ENCODE measurements around the gene GFER. TPM values are rescaled to one million over a fixed set of nuclear protein-coding genes. Genes with fewer than 3 reads are reported as not detected.
A peak's percentile ranks its signal among the peaks of the same experiment; 100 is the strongest.

GFER gene
- total RNA-seq, 2 donors from 2014 or later = 16.2 to 22.1 TPM

DNA sequence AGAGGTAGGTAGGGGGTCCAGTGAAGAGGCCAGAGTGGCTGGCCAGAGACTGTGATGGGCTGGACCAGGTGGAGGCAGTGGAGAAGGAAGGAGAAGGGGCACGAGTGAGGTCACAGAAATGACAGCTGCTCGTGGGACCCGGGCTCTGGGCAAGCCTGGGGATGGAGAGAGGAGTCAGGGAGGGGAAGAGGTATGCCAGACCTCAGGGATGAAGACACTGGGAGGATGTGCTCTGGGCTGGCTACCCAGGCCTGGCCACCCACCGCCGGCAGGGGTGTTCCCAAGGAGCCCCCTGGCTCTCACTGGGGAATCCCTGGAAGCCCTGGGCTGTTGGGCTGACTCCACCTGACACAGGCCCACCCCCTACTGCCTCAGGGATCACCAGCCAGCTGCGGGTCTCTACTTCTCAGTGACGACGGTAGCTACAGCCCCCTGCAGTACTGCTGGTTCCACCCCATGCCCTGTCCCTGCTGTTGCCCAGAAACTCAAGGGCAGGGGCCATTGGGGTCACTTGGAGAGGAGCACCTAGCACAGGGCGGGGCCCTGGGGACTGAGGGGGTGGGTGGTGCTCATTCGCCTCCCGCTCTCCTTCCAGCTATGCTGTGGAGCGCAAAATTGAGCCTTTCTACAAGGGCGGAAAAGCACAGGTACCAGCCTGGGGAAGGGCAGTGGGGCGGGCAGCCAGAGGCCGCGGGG lies 10.4 kb upstream of the GFER start:
- Mint-ChIP-seq H3K27me3 (no peaks in the 10 kb centered on the region), H3K4me3 (no peak overlapping the region), H3K36me3 (ENCODE audit: low read depth) (peaks cover 8% of the 10 kb centered on the region), H3K27ac (no peak overlapping the region), H3K4me1 (peaks cover 24% of the 10 kb centered on the region)
- DNase-seq (no peak), ATAC-seq (no peak)
- no peaks in the 10 kb centered on the region for H3K9me3 ChIP-seq (ENCODE audit: control insufficient read depth, low read length, poor library complexity, severe bottlenecking)

DNA sequence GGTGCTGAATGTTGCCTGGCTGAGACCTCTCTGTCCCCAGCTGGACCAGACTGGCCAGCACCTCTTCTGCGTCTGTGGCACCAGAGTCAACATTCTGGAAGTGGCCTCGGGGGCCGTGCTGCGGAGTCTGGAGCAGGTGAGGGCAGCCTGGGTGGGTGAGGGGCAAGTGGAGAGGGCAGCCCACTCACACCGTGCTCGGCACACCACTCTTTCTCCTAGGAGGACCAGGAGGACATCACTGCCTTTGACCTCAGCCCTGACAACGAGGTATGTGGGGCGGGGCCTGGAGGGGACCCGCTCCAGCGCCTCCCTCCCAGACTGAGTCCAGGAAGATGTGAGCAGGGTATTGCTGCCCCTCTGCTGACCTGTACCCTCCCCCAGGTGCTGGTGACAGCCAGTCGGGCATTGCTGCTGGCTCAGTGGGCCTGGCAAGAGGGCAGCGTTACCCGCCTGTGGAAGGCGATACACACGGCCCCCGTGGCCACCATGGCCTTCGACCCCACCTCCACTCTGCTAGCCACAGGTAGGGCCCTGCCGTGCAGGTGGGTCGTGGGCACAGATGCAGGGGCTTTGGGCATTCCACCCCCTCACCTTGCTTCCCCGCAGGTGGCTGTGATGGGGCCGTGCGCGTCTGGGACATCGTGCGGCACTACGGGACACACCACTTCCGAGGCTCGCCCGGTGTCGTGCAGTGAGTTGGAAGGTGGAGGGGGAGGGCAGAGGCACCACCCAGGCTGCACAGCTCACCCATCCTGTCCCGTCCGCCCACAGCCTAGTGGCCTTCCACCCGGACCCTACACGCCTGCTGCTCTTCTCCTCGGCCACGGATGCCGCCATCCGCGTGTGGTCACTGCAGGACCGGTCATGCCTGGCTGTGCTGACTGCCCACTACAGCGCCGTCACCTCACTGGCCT lies 9.6 kb upstream of the GFER start:
- H3K4me1 Mint-ChIP-seq = peaks cover 24% of the 10 kb centered on the region
- ATAC-seq (no peak), DNase-seq (no peak)
- H3K27me3 Mint-ChIP-seq = no peaks in the 10 kb centered on the region
- H3K36me3 Mint-ChIP-seq (ENCODE audit: low read depth) = peaks cover 8% of the 10 kb centered on the region
- no peak overlapping the region for H3K4me3 Mint-ChIP-seq
- H3K9me3 ChIP-seq (ENCODE audit: control insufficient read depth, low read length, poor library complexity, severe bottlenecking) = no peaks in the 10 kb centered on the region
- H3K27ac Mint-ChIP-seq = no peak overlapping the region

DNA sequence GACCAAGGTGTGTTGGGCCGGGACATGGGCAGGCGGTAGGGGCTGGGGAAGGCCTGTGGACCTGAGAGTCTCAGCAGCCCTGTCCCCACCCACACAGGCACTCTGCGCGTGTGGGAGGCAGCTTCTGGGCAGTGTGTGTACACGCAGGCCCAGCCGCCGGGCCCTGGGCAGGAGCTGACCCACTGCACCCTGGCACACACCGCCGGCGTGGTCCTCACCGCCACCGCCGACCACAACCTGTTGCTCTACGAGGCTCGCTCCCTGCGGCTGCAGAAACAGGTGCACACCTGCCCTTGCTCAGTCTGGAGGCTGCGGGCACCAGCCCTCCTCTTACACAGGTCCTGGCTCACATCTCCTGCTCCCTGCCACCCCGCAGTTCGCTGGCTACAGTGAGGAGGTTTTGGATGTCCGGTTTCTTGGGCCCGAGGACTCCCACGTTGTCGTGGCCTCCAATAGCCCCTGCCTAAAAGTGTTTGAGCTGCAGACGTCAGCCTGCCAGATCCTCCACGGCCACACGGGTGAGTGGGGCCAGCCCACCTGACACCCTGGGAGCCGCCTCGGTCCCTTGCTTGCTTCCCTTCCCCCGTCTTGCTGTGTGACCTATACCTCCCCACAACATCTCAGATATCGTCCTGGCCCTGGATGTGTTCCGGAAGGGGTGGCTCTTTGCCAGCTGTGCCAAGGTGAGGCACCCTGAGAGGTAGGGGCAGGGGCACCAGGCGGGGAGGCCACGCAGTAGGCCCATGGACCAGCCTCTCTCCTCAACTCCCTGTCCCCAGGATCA lies 8.4 kb upstream of the GFER start:
- no peak overlapping the region for H3K4me3 Mint-ChIP-seq
- peaks cover 8% of the 10 kb centered on the region for H3K36me3 Mint-ChIP-seq (ENCODE audit: low read depth)

DNA sequence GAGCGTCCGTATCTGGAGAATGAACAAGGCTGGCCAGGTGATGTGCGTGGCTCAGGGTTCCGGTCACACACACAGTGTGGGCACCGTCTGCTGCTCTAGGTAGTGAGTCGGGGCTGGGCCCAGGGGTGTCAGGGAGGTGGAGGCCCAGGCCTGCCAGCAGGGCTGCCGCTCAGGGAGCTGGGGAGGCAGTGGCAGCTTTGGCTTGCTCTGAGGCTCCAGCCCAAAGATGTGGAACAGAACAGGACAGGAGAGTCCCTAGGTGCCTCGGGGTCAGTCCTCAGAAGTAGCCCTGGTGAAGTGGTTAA lies 7.8 kb upstream of the GFER start:
- ATAC-seq (no peak), DNase-seq (no peak)
- H3K36me3 Mint-ChIP-seq (ENCODE audit: low read depth) = peaks cover 8% of the 10 kb centered on the region
- H3K4me1 Mint-ChIP-seq = peaks cover 18% of the 10 kb centered on the region
- peaks cover 8% of the 10 kb centered on the region for H3K27me3 Mint-ChIP-seq
- H3K9me3 ChIP-seq (ENCODE audit: control insufficient read depth, low read length, poor library complexity, severe bottlenecking) = no peaks in the 10 kb centered on the region
- no peak overlapping the region for H3K27ac Mint-ChIP-seq
- H3K4me3 Mint-ChIP-seq = no peak overlapping the region

More for the DNA sequence above, 8.4 kb upstream of the GFER start:
- peaks cover 21% of the 10 kb centered on the region for H3K4me1 Mint-ChIP-seq
- DNase-seq (no peak), ATAC-seq (no peak)
- H3K27ac Mint-ChIP-seq = no peak overlapping the region
- no peaks in the 10 kb centered on the region for H3K9me3 ChIP-seq (ENCODE audit: control insufficient read depth, low read length, poor library complexity, severe bottlenecking)
- peaks cover 2% of the 10 kb centered on the region for H3K27me3 Mint-ChIP-seq

DNA sequence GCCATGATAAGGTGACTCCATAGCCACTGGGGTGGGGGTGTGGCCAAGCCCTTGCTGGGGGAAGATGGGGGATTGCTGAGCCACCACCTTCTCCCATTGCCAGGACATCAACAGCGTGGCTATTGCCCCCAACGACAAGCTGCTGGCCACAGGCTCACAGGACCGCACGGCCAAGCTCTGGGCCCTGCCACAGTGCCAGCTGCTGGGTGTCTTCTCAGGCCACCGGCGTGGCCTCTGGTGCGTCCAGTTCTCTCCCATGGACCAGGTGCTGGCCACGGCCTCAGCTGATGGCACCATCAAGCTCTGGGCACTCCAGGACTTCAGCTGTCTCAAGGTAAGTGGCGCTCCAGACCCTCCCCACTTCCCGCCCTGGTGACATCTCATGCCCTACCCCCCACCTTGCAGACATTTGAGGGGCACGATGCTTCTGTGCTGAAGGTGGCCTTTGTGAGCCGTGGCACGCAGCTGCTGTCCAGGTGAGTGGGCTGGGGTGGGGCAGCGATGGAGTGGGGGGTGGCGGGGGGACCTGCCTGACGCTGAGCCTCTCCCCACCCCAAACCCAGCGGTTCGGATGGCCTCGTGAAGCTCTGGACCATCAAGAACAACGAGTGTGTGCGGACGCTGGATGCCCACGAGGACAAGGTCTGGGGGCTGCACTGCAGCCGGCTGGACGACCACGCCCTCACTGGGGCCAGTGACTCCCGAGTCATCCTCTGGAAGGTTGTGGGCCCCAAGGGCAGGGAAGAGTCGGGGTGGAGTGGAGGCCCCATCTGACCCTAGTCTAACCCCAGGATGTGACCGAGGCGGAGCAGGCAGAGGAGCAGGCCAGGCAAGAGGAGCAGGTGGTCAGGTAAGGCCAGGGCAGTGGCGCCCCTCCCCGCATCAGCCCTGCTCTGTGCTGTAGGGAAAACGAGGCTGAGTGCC lies 6.8 kb upstream of the GFER start:
- no peak for ATAC-seq
- Mint-ChIP-seq H3K27ac (no peak overlapping the region), H3K4me3 (no peak overlapping the region), H3K4me1 (peaks cover 9% of the 10 kb centered on the region), H3K36me3 (ENCODE audit: low read depth) (peaks cover 5% of the 10 kb centered on the region), H3K27me3 (peaks cover 14% of the 10 kb centered on the region)
- no peaks in the 10 kb centered on the region for H3K9me3 ChIP-seq (ENCODE audit: control insufficient read depth, low read length, poor library complexity, severe bottlenecking)
- DNase-seq = no peak

DNA sequence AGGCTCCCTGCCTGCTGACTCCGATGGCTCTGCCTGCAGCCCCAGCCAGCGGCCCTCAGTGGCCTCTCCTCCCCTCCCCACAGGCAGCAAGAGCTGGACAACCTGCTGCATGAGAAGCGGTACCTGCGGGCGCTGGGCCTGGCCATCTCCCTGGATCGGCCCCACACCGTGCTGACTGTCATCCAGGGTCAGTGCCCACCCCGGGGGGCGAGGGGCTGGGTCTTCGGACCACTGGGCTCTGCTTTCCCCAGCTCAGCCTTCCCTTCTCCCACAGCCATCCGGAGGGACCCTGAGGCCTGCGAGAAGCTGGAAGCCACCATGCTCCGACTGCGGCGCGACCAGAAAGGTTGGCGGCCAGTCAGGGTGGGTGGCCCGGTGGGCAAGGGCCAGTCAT lies 6.1 kb upstream of the GFER start:
- Mint-ChIP-seq H3K36me3 (ENCODE audit: low read depth) (peaks cover 5% of the 10 kb centered on the region), H3K4me1 (peaks cover 6% of the 10 kb centered on the region), H3K4me3 (no peak overlapping the region), H3K27ac (no peak overlapping the region), H3K27me3 (peaks cover 14% of the 10 kb centered on the region)
- DNase-seq (no peak), ATAC-seq (no peak)
- no peaks in the 10 kb centered on the region for H3K9me3 ChIP-seq (ENCODE audit: control insufficient read depth, low read length, poor library complexity, severe bottlenecking)

DNA sequence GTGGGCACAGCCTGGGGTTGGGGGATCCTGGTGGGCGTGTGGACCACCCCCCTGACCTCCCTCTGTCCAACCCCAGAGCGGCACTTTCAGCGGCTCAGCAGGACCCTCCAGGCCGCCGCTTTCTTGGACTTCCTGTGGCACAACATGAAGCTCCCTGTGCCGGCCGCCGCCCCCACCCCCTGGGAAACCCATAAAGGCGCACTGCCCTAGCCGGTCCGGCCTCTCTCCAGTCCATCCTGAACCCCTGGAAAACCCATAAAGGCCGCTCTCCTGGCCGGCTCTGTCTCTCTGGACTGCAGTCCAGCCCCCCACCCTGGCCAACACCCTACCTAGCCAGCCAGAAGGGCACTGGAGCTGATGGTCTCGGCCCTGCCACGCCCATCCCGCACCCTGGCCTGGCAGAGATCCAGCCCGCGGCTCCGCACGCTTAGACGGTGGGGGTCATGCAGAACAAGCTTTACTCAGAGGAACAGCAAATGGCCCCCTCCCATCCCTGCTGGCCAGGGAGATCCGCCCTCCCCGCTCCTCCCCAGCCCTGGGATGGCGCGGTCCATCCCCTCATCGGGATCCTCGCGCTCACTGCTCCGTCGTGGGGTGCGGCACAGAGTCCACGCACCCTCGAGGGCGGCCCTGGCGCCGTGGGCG lies 5.4 kb upstream of the GFER start:
- no peak overlapping the region for H3K4me3 Mint-ChIP-seq
- H3K27me3 Mint-ChIP-seq = peaks cover 18% of the 10 kb centered on the region

DNA sequence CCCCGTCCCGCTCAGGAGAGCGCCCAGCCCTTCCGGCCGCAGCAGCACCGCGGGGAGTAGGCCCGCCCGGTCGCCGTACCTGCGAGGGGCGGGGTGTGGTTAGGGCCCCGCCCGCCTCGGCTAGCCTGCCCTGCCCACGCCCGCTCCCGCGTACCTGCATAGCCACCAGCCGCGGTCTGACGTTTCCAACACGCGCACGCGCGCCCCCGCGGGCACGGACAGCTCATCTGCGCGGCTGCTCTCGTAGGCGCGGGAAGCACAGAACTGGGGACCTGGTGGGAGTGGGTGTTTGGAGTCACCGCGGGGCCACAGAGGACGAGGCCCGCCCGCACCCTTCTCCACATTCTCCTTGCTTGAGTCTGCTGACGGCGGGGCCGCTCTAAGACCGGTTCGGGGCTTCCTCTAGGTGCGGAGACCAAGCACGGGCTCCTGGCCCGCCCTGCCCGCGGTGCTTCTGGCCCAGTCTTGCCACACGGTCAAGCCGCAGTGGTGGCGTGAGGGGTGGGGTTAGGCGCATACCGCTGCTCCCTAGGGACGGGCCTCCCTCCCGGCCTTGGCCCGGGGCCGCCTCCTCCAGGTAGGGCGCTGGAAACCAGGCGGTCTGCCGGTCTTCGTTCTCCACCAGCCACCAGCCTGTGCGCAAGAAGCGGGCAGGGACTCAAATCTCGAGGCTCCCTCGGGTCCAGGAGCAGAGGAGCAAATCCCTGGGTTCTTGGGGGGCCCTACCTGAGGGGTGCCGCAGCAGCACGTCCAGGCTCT lies 4.5 kb upstream of the GFER start:
- no peak overlapping the region for H3K27ac Mint-ChIP-seq

More for the DNA sequence above, 5.4 kb upstream of the GFER start:
- Mint-ChIP-seq H3K36me3 (ENCODE audit: low read depth) (peaks cover 5% of the 10 kb centered on the region), H3K4me1 (peaks cover 4% of the 10 kb centered on the region), H3K27ac (no peak overlapping the region)
- DNase-seq (no peak), ATAC-seq (no peak)
- no peaks in the 10 kb centered on the region for H3K9me3 ChIP-seq (ENCODE audit: control insufficient read depth, low read length, poor library complexity, severe bottlenecking)

DNA sequence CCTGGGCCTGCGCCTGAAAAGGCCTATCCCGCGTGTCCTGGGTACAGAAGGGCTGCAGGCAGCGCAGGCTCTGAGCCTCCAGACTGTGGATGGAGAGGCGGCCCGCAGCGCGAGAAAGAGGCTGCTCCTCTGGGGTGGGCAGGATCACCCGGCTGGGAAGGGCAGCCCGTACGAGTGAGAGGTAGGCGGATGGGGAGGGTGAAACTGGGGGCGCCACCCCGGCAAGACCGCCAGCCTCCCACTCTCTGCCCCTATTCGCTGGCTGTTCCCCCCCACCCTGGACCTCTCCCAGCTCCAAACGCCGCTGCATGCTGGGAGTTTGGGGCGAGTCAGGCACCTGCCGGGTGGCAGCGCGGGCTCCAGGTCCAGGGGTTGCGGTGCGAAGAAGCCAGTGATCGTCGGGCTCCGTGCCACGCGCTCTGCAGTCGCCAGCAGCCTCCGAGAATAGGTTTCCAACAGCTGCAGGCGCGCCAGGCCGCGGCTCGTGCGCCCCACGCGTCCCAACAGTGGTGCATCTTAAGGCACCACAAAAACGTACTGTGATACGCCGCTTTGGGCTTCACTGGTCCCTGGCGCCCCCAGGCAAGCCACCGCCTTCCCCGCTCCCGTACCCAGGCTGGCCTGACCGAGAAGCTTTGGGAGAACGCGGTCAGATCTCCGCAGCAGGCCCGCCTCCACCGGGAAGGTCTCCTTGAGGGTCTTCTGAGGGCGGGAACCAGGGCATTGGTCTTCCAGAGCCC lies 3.8 kb upstream of the GFER start:
- DNase-seq (no peak), ATAC-seq (no peak)
- no peak overlapping the region for H3K27ac Mint-ChIP-seq
- peaks cover 18% of the 10 kb centered on the region for H3K27me3 Mint-ChIP-seq
- no peak overlapping the region for H3K4me3 Mint-ChIP-seq
- H3K4me1 Mint-ChIP-seq = peaks cover 7% of the 10 kb centered on the region
- H3K36me3 Mint-ChIP-seq (ENCODE audit: low read depth) = peaks cover 5% of the 10 kb centered on the region
- H3K9me3 ChIP-seq (ENCODE audit: control insufficient read depth, low read length, poor library complexity, severe bottlenecking) = no peaks in the 10 kb centered on the region

More for the DNA sequence above, 4.5 kb upstream of the GFER start:
- H3K9me3 ChIP-seq (ENCODE audit: control insufficient read depth, low read length, poor library complexity, severe bottlenecking) = no peaks in the 10 kb centered on the region
- peaks cover 18% of the 10 kb centered on the region for H3K27me3 Mint-ChIP-seq
- DNase-seq = no peak
- H3K4me3 Mint-ChIP-seq = peak overlapping the region; percentile 57
- peak; percentile 41 for ATAC-seq
- peaks cover 4% of the 10 kb centered on the region for H3K4me1 Mint-ChIP-seq
- peaks cover 5% of the 10 kb centered on the region for H3K36me3 Mint-ChIP-seq (ENCODE audit: low read depth)

DNA sequence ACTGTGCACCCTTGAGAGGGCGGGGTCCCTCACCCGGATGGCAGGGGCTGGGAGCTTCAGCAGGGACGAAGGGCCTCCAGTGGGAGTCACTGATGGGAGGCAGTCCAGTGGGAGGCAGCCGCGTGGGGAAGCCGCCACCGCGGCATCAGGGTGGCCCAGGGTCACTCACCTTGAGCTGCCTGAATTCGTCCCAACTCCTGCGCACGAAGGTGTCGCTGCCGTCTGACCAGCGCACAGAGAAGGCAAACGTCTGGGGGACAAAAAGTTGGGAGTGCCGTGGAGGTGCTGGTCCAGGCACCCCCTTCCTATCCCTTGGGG lies 3.3 kb upstream of the GFER start:
- no peaks in the 10 kb centered on the region for H3K9me3 ChIP-seq (ENCODE audit: control insufficient read depth, low read length, poor library complexity, severe bottlenecking)
- Mint-ChIP-seq H3K4me3 (no peak overlapping the region), H3K27me3 (peaks cover 18% of the 10 kb centered on the region), H3K4me1 (peaks cover 7% of the 10 kb centered on the region), H3K27ac (no peak overlapping the region), H3K36me3 (ENCODE audit: low read depth) (peaks cover 5% of the 10 kb centered on the region)
- DNase-seq (no peak), ATAC-seq (no peak)

DNA sequence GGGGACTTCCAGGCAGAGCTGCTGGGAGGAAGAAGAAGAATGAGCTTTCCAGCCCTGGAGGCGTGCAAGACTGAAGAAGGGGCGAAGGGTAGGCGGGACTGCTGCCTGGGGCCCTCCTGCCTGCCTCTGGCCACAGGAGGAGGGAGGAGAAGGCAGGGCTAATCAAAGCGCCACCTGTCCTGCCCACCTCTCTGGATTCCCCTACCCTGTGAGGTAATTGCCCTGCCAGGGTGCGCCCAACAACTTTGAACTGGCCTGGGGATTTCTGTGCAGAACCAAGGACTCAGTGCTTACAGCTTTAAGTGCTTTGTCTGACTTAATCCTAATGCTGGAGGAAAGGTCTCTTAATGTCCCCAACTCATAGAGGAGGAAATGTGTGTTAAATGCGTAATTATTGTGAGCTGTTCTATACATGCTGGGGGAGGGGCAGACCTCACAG lies 2.6 kb upstream of the GFER start, which contains the start of gene NOXO1:
NOXO1 (minus strand) TSS at position 72 of the 439 bp plus-strand sequence. CDS start 290 bp downstream, outside the sequence.
- H3K9me3 ChIP-seq (ENCODE audit: control insufficient read depth, low read length, poor library complexity, severe bottlenecking) = no peaks in the 10 kb centered on the region
- peaks cover 7% of the 10 kb centered on the region for H3K4me1 Mint-ChIP-seq
- DNase-seq (no peak), ATAC-seq (peak; percentile 21)
- H3K27me3 Mint-ChIP-seq = peaks cover 18% of the 10 kb centered on the region
- no peak within 1 kb of the TSS for H3K4me3 Mint-ChIP-seq
- no peaks in the 10 kb centered on the region for H3K36me3 Mint-ChIP-seq (ENCODE audit: low read depth)
- no peak within 1 kb of the TSS for H3K27ac Mint-ChIP-seq

Measured in T-helper 17 cell (primary cell).